SH-SY5Y (cell line): ENCODE data around the gene POLR1F.

Source experiments
- GATA2 ChIP-seq: IDR thresholded peaks from 2 replicates; pipeline ENCODE4 v1.6.1; 2011; ENCODE audit warnings: mild to moderate bottlenecking, low read depth, low read length
- GATA3 ChIP-seq: IDR thresholded peaks from 2 replicates; pipeline ENCODE4 v1.6.1; 2011; ENCODE audit warnings: low read depth, mild to moderate bottlenecking, low read length, moderate library complexity

POLR1F gene

GRCh38 chr7:19696926-19697325 is 11.9 kb downstream of the POLR1F start:
- no peak for TF ChIP-seq GATA2
- no peak for TF ChIP-seq GATA3

- no peak for TF ChIP-seq GATA3
- no peak for TF ChIP-seq GATA2
Observed at GRCh38 chr7:19692111-19692828, 16.6 kb downstream of the POLR1F start.

DNA sequence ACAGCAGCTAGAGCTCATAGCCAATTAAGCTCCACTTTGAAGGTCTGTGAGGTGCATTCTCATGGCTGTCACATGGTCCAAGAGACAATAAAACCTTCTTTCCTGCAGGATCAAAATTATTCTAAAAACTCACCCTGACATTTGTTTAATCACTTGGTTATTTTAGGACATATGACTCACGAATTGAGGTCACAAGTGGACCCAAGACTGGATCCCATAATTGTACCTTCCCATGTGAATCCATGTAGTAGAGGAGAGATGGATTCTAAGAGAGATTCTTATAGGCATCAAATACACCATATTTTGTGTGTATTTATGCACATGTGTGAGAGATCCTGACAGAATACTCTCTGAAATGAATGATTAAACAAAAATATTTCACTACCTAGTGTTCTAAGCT is 18.1 kb downstream of the POLR1F start:
- TF ChIP-seq GATA2 (no peak), GATA3 (no peak)

DNA sequence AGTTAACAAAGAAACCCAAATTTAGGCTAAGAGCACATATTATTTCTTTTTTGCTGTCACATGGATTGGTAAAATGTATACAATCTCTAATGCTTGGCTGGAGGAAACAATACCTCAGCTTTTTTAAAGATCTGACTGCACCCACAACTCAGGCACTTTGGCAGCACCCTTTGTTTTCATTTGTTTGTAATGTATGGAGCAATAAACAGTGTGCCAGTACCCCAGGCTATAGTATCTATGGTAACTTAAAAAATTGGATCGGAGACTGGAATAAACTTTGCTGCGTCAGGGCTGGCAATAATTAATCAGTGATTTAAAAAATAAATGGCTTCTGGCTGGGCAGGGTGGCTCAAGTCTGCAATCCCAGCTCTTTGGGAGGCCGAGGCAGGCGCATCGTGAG is 27.2 kb downstream of the POLR1F start:
- TF ChIP-seq GATA3 (no peak), GATA2 (no peak)

DNA sequence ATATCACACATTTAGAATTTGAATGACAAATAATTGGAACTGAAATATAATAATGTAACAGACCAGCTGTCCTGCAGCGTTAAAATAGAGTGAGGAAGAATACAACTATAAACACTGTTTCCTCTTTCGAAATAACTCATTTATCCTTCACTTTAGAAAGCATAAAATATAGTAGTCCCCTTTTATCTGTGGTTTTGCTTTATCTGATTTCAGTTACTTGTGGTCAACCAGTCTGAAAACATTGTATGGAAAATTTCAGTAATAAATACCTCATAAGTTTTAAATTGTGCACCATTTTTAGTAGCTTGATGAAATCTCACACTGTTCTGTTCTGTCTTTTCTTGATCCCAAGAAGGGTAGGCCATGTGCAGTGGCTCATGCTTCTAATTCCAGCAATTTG is 31.7 kb downstream of the POLR1F start:
- no peak for TF ChIP-seq GATA2
- TF ChIP-seq GATA3, result no peak

- TF ChIP-seq GATA3 (no peak), GATA2 (no peak)
Observed at GRCh38 chr7:19675816-19676215, 33.0 kb downstream of the POLR1F start.

DNA sequence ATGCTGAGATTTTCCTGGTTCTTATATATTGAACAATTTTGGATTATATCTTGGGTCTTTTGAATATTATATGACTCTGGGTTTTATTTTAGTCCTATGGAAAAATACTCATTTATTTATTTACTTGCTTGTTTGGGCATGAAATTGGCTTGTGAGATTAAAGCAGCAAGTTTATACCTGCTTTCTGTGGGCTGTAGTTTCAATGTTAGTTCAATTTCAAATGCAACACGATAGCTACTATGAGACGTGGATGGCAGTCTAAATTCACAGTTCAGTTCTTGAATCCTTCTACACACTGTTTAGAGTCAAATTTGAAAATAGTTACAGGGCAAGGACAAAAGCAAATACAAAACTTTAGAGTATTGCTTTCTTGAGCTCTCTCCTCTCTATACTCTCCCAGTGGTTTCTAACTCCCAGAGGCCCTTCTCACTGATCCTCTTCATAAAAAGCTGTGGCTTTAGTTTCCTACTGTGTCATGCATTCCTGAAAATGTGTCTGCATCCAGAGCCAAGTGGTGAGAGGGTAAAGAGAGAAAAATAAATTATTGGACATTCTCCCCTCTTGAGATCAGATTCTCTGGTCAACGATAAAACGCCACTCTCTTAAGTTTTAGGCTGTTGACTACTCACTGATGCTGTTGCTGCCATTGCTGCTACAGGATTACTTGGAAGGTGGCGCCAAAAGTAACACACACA is 34.4 kb downstream of the POLR1F start:
- TF ChIP-seq GATA3 (no peak), GATA2 (no peak)

GRCh38 chr7:19670806-19671205 is 38.0 kb downstream of the POLR1F start:
- TF ChIP-seq GATA2 (no peak), GATA3 (no peak)

DNA sequence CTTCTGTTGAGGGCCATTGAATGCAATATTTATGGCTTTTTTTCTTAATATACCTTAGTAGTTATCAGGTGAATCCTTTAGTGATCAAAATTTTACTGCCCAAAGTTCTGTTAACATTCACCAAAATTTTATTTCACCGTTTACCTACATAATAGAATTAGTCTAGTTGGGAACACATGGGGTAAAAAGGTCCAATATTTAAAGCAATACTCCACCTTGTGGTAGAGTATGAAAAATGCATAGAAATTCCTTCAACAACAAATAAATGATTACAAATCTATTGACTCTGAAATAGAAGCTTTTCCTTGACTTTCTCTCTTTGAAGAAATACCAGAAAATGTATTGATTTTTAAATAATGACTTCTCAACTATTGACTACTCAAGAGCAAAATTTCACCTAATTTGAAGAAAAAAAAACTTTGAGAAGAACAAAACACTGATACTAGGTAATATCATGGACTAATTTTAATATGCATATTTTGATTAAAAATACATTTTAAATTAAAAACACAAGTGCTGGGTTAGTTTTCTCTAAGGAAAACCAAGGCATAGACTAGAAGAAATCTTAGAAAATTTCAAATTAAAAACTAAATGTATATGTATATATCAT is 43.3 kb downstream of the POLR1F start:
- TF ChIP-seq GATA3, result no peak
- TF ChIP-seq GATA2, result no peak

DNA sequence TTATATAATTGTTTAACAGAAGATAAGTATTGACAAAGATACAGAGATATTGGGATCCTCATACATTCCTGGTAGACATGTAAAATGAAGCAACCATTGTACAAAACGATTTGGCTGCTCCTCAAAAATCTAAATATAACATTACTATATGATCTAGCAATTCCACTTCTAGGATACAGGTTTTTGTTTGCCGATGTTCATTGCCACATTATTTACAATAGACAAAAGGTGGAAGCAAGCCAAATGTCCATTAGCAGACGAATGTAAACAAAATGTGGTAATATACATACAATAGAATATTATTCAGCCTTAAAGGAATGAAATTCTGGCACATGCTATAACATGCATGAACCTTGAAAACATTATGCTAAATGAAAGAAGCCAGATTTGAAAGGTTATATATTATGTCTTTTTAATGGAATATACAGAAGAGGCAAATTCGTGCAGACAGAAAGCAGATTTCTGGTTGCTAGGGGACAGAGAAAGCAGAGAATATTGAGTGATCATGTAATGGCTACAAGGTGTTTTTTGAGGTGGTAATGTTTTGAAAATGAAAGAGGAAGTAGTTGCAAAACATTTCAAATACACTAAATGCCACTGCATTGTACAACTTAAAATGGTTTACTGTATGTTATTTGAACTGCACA is 44.9 kb downstream of the POLR1F start:
- TF ChIP-seq GATA3 (no peak), GATA2 (no peak)

- TF ChIP-seq GATA3 (no peak), GATA2 (no peak)
Observed at GRCh38 chr7:19648791-19649190, 60.0 kb downstream of the POLR1F start.
